WTC11 (cell line): Measurements from ENCODE around the gene GPRIN2. TPM values are rescaled to one million over a fixed set of nuclear protein-coding genes. Genes with fewer than 3 reads are reported as not detected.
A peak's percentile ranks its signal among the peaks of the same experiment; 100 is the strongest.
"Not testable (repeated sequence)": the region's sequence is repeated elsewhere in the genome, so short reads cannot be mapped to it uniquely, and the experiment has no call there.

Experiments
- ATAC-seq: fragments of 200-7000 bp; cut with Tn5 transposase; 2 replicates; pipeline ENCODE4 v1.10.0; 2021; ENCODE audit warnings: mild to moderate bottlenecking, moderate library complexity
- CTCF ChIA-PET: fragments of 300-600 bp; sonication (Branson Sonifier 250); formaldehyde crosslinking; loops from one replicate; lab custom pipeline; 2021; ENCODE audit warnings: antibody characterized with exemption; lab: Charles Lee
- POLR2A ChIA-PET: fragments of 350-600 bp; sonication (Branson Sonifier 250); formaldehyde crosslinking; loops from one replicate; lab custom pipeline; 2021; ENCODE audit warnings: antibody characterized with exemption; lab: Charles Lee
- DNase-seq: peaks from one replicate; pipeline ENCODE4 v3.0.0; 2021; ENCODE audit warnings: low spot score
- H3K27ac Mint-ChIP-seq: 2 replicates; pipeline ENCODE4 v1.8.0; 2021; ENCODE audit warnings: mixed read lengths
- H3K27me3 Mint-ChIP-seq: 2 replicates; pipeline ENCODE4 v1.8.0; 2021; ENCODE audit warnings: low read depth, mild to moderate bottlenecking, moderate library complexity, mixed read lengths
- H3K36me3 Mint-ChIP-seq: 2 replicates; pipeline ENCODE4 v1.8.0; 2021; ENCODE audit warnings: mixed read lengths
- H3K4me1 Mint-ChIP-seq: 2 replicates; pipeline ENCODE4 v1.8.0; 2022; ENCODE audit warnings: mixed read lengths
- H3K4me3 Mint-ChIP-seq: 2 replicates; pipeline ENCODE4 v1.8.0; 2021; ENCODE audit warnings: mild to moderate bottlenecking, moderate library complexity, mixed read lengths
- H3K9me3 Mint-ChIP-seq: 2 replicates; pipeline ENCODE4 v1.8.0; 2021; ENCODE audit warnings: mixed read lengths
- ATF6 ChIP-seq: sonication (generic); formaldehyde crosslinking; IDR thresholded peaks from 2 replicates; pipeline ENCODE4 v1.8.1; 2023; ENCODE audit warnings: mild to moderate bottlenecking, missing genetic modification reagents
- CREM ChIP-seq: sonication (generic); formaldehyde crosslinking; IDR thresholded peaks from 2 replicates; pipeline ENCODE4 v1.8.1; 2022; ENCODE audit warnings: mild to moderate bottlenecking, missing genetic modification reagents, moderate library complexity
- E2F5 ChIP-seq: sonication (generic); formaldehyde crosslinking; IDR thresholded peaks from 2 replicates; pipeline ENCODE4 v1.8.1; 2022; ENCODE audit warnings: mild to moderate bottlenecking, moderate library complexity, missing genetic modification reagents
- ELF4 ChIP-seq: sonication (generic); formaldehyde crosslinking; IDR thresholded peaks from 2 replicates; pipeline ENCODE4 v1.8.1; 2022; ENCODE audit warnings: low read depth, mild to moderate bottlenecking, moderate library complexity, missing genetic modification reagents
- FOXJ3 ChIP-seq: sonication (generic); formaldehyde crosslinking; IDR thresholded peaks from 2 replicates; pipeline ENCODE4 v1.9.0; 2021; ENCODE audit warnings: missing genetic modification reagents, mild to moderate bottlenecking, borderline replicate concordance
- GABPB1 ChIP-seq: sonication (generic); formaldehyde crosslinking; IDR thresholded peaks from 2 replicates; pipeline ENCODE4 v1.8.1; 2023; ENCODE audit warnings: mild to moderate bottlenecking, missing genetic modification reagents
- GTF2I ChIP-seq: fragments of 250-450 bp; sonication (Bioruptor Pico); conservative IDR thresholded peaks from 2 replicates; pipeline ENCODE4 v1.4.0; 2021; ENCODE audit warnings: mild to moderate bottlenecking
- JUN ChIP-seq: sonication (generic); formaldehyde crosslinking; IDR thresholded peaks from 2 replicates; pipeline ENCODE4 v1.8.0; 2023; ENCODE audit warnings: mild to moderate bottlenecking, missing genetic modification reagents
- MXD4 ChIP-seq: fragments of 250-450 bp; sonication (Bioruptor Pico); IDR thresholded peaks from 2 replicates; pipeline ENCODE4 v1.8.0; 2021; ENCODE audit warnings: mild to moderate bottlenecking, moderate library complexity, borderline replicate concordance
- MYBL2 ChIP-seq: sonication (generic); formaldehyde crosslinking; IDR thresholded peaks from 2 replicates; pipeline ENCODE4 v1.8.1; 2023; ENCODE audit warnings: mild to moderate bottlenecking, moderate library complexity, missing genetic modification reagents
- NFYB ChIP-seq: sonication (generic); formaldehyde crosslinking; conservative IDR thresholded peaks from 2 replicates; pipeline ENCODE4 v1.8.0; 2022; ENCODE audit warnings: low read depth, missing genetic modification reagents
- NR3C1 ChIP-seq: sonication (generic); formaldehyde crosslinking; conservative IDR thresholded peaks from 2 replicates; pipeline ENCODE4 v1.8.1; 2023; ENCODE audit warnings: low read depth, mild to moderate bottlenecking, missing genetic modification reagents
- SMAD4 ChIP-seq: sonication (generic); formaldehyde crosslinking; IDR thresholded peaks from 2 replicates; pipeline ENCODE4 v1.8.0; 2022; ENCODE audit warnings: mild to moderate bottlenecking, missing genetic modification reagents
- TEAD1 ChIP-seq: sonication (generic); formaldehyde crosslinking; IDR thresholded peaks from 2 replicates; pipeline ENCODE4 v1.8.0; 2022; ENCODE audit warnings: mild to moderate bottlenecking, missing genetic modification reagents
- TP53 ChIP-seq: sonication (generic); formaldehyde crosslinking; IDR thresholded peaks from 2 replicates; pipeline ENCODE4 v1.8.1; 2023; ENCODE audit warnings: mild to moderate bottlenecking, missing genetic modification reagents
- USF1 ChIP-seq: sonication (generic); formaldehyde crosslinking; IDR thresholded peaks from 2 replicates; pipeline ENCODE4 v1.8.0; 2022; ENCODE audit warnings: mild to moderate bottlenecking, missing genetic modification reagents
- USF2 ChIP-seq: sonication (generic); formaldehyde crosslinking; IDR thresholded peaks from 2 replicates; pipeline ENCODE4 v1.8.1; 2023; ENCODE audit warnings: mild to moderate bottlenecking, missing genetic modification reagents, moderate library complexity
- ZBTB21 ChIP-seq: sonication (generic); formaldehyde crosslinking; IDR thresholded peaks from 2 replicates; pipeline ENCODE4 v1.8.1; 2023; ENCODE audit warnings: mild to moderate bottlenecking, missing genetic modification reagents, borderline replicate concordance
- ZBTB43 ChIP-seq: sonication (generic); formaldehyde crosslinking; IDR thresholded peaks from 2 replicates; pipeline ENCODE4 v1.8.1; 2023; ENCODE audit warnings: mild to moderate bottlenecking, missing genetic modification reagents
- ZMAT4 ChIP-seq: fragments of 250-450 bp; sonication (Bioruptor Pico); IDR thresholded peaks from 2 replicates; pipeline ENCODE4 v1.9.0; 2021; ENCODE audit warnings: mild to moderate bottlenecking
- ZNF138 ChIP-seq: sonication (generic); formaldehyde crosslinking; conservative IDR thresholded peaks from 2 replicates; pipeline ENCODE4 v1.8.1; 2022; ENCODE audit warnings: mild to moderate bottlenecking, moderate library complexity, missing genetic modification reagents
- ZNF317 ChIP-seq: sonication (generic); formaldehyde crosslinking; IDR thresholded peaks from 2 replicates; pipeline ENCODE4 v1.8.1; 2023; ENCODE audit warnings: low read depth, mild to moderate bottlenecking, moderate library complexity, missing genetic modification reagents, borderline replicate concordance
- ZNF396 ChIP-seq: fragments of 250-450 bp; sonication (Bioruptor Pico); IDR thresholded peaks from 2 replicates; pipeline ENCODE4 v1.8.0; 2021; ENCODE audit warnings: mild to moderate bottlenecking, moderate library complexity, borderline replicate concordance
- ZNF532 ChIP-seq: fragments of 250-450 bp; sonication (Bioruptor Pico); IDR thresholded peaks from 2 replicates; pipeline ENCODE4 v1.9.0; 2021; ENCODE audit warnings: mild to moderate bottlenecking, borderline replicate concordance
- total RNA-seq: library from RNA; stranded (reverse); gene quantifications from 3 replicates; pipeline ENCODE4 v1.2.3, GENCODE V29; 2021

Gene GPRIN2
- total RNA-seq, 1 experiment from 2014 or later, result 17.5 TPM

- TF ChIP-seq USF1 (CRISPR knock-in tag) (no peak), TEAD1 (CRISPR knock-in tag) (no peak), MYBL2 (CRISPR knock-in tag) (no peak), ZNF396 (CRISPR knock-in tag) (no peak), FOXJ3 (CRISPR knock-in tag) (no peak), ZNF317 (CRISPR knock-in tag) (no peak), NR3C1 (CRISPR knock-in tag) (no peak), GTF2I (no peak), ZNF138 (CRISPR knock-in tag) (no peak)
- TF ChIP-seq, all 79 proteins: peak for 0
Observed at GRCh38 chr10:46514899-46515298, 41.6 kb downstream of the GPRIN2 start (continued).

- DNase-seq (peak; percentile 7), ATAC-seq (no peak)
- POLR2A ChIA-PET, result no interaction called here
- CTCF ChIA-PET, result interaction anchor here (4.2 kb wide), 1 partner anchor 30 kb away, joined by 15 read pairs; no protein-coding TSS in a partner anchor
- TF ChIP-seq ZMAT4 (CRISPR knock-in tag) (no peak), MXD4 (CRISPR knock-in tag) (no peak), JUN (CRISPR knock-in tag) (no peak), TP53 (CRISPR knock-in tag) (no peak), ZNF532 (CRISPR knock-in tag) (no peak), CREM (no peak), ATF6 (CRISPR knock-in tag) (no peak), USF2 (CRISPR knock-in tag) (no peak), ELF4 (CRISPR knock-in tag) (no peak), E2F5 (CRISPR knock-in tag) (no peak), GTF2I (no peak), GABPB1 (CRISPR knock-in tag) (no peak), ZBTB43 (no peak), SMAD4 (no peak), ZBTB21 (no peak), NFYB (CRISPR knock-in tag) (no peak)
- no peaks in the 10 kb centered on the region for H3K4me1 Mint-ChIP-seq
- H3K4me3 Mint-ChIP-seq, result no peak overlapping the region
- no peaks in the 10 kb centered on the region for H3K27me3 Mint-ChIP-seq
- 0 out of 2 replicates have a peak overlapping the region, but pooled peaks have one; percentile 21 for H3K27ac Mint-ChIP-seq
- no peaks in the 10 kb centered on the region for H3K9me3 Mint-ChIP-seq
- H3K36me3 Mint-ChIP-seq, result no peaks in the 10 kb centered on the region
Observed at GRCh38 chr10:46514431-46514861, 42.0 kb downstream of the GPRIN2 start.

- CTCF ChIA-PET, ATAC-seq, H3K27me3 Mint-ChIP-seq, POLR2A ChIA-PET, H3K4me3 Mint-ChIP-seq, H3K36me3 Mint-ChIP-seq, H3K4me1 Mint-ChIP-seq, DNase-seq, H3K9me3 Mint-ChIP-seq, H3K27ac Mint-ChIP-seq: not testable (repeated sequence)
Observed at GRCh38 chr10:46513333-46513732, 43.1 kb downstream of the GPRIN2 start.
